Subcutaneous abdominal adipose tissue (tissue), 5 donors: ENCODE measurements around the gene FARS2.

Experiments used
- H3K27ac ChIP-seq: one replicate; pipeline ENCODE4 v1.7.0; 2013; ENCODE audit warnings: low read depth, mild to moderate bottlenecking, inconsistent platforms, low read length, moderate library complexity
- H3K27me3 ChIP-seq, 5 donors: one replicate each; pipeline ENCODE4 v1.7.0; 2013; ENCODE audit warnings: low read length in 5 of 5, inconsistent platforms in 1 of 5; ENCODE audit not compliant: control insufficient read depth in 5 of 5, insufficient read depth in 4 of 5
- H3K36me3 ChIP-seq, 5 donors: one replicate each; pipeline ENCODE4 v1.7.0; 2013; ENCODE audit warnings: low read length in 5 of 5; ENCODE audit not compliant: control insufficient read depth in 5 of 5, insufficient read depth in 5 of 5
- H3K4me1 ChIP-seq, 5 donors: one replicate each; pipeline ENCODE4 v1.7.0; 2013; ENCODE audit warnings: low read length in 5 of 5, mild to moderate bottlenecking in 3 of 5, moderate library complexity in 1 of 5; ENCODE audit not compliant: control insufficient read depth in 5 of 5, insufficient read depth in 5 of 5
- H3K4me3 ChIP-seq, 5 donors: one replicate each; pipeline ENCODE4 v1.7.0; 2013; ENCODE audit warnings: low read length in 5 of 5, low read depth in 1 of 5
- H3K9ac ChIP-seq, 5 donors: one replicate each; pipeline ENCODE4 v1.7.0; 2013; ENCODE audit warnings: low read length in 5 of 5, mild to moderate bottlenecking in 4 of 5, moderate library complexity in 3 of 5
- H3K9me3 ChIP-seq, 5 donors: one replicate each; pipeline ENCODE4 v1.7.0; 2013; ENCODE audit warnings: low read length in 5 of 5; ENCODE audit not compliant: control insufficient read depth in 5 of 5
- donor health status: healthy.
- donor health status: healthy.
- donor health status: healthy.
- donor health status: healthy.
- donor health status: healthy.

The FARS2 gene

DNA sequence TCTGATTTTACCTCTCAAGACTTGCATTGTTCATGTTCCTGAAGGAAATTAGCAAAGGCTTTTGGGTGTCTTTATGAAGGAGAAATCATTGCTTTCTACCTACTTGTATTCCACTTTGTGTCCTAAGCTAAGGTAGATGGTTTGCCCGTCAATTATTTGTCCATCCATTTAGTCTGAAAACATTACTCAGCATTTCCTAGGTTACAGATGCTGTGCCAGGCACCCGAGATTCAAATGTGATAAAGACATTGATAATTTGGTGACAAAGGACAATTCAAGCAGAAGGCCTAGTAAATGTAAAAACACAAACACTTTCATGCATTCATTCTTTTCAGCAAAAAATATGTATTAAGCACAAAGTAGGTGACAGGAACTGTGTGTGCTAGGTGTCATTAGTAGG is 251.1 kb downstream of the FARS2 start:
- H3K4me3 ChIP-seq: no peak overlapping the region
- H3K4me1 ChIP-seq: peaks cover 0 to 6% (median 0%) of the 10 kb centered on the region in 5 donors
- no peaks in the 10 kb centered on the region for H3K27me3 ChIP-seq
- H3K9ac ChIP-seq: no peak overlapping the region
- H3K27ac ChIP-seq: no peak overlapping the region
- no peaks in the 10 kb centered on the region for H3K9me3 ChIP-seq
- no peaks in the 10 kb centered on the region for H3K36me3 ChIP-seq

DNA sequence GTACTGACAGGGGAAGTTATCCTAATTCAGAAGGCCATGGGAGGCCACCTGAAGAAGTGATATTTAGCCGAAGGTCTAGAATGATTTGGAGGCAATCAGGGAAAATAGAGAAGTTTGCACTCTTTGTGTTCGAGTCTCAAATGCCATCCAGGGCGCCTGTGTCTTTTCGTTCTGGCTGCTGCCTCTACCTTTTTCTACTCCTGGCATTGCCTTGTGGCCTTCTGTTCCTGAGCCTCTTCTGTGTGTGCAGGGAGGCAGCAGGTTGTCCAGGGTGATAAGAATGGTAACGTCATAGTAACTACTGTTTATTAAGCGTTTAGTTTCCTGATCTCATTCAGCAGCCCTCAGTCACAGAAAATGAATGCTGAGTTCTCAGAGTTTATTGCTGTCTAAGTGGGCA is 252.1 kb downstream of the FARS2 start:
- Histone ChIP-seq H3K4me1 (peaks cover 0 to 6% (median 0%) of the 10 kb centered on the region in 5 donors), H3K9ac (no peak overlapping the region), H3K27me3 (no peaks in the 10 kb centered on the region), H3K27ac (no peak overlapping the region), H3K4me3 (no peak overlapping the region), H3K9me3 (no peaks in the 10 kb centered on the region), H3K36me3 (no peaks in the 10 kb centered on the region)

DNA sequence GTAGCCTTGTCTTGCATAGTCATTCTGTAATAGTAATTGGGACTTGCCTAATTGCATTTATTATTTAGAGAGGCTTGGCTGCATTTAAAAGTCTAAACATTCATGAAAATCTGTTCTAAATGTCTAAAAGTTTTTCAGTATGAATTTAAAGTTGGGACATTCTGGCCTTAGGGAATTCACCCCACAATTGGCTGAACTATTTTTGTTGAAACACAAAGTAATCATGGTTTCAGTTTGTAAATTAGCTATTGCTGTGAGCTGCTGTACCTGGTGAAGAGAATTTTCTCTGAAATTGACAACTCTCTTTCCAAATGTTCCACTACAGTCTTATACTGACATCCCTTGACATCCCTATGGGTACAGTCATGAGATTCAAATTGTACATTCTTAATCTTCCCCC is 253.0 kb downstream of the FARS2 start:
- peaks cover 0 to 6% (median 0%) of the 10 kb centered on the region in 5 donors for H3K4me1 ChIP-seq
- no peaks in the 10 kb centered on the region for H3K27me3 ChIP-seq
- no peak overlapping the region for H3K9ac ChIP-seq
- no peak overlapping the region for H3K4me3 ChIP-seq
- H3K27ac ChIP-seq: no peak overlapping the region
- no peaks in the 10 kb centered on the region for H3K36me3 ChIP-seq
- H3K9me3 ChIP-seq: no peaks in the 10 kb centered on the region

DNA sequence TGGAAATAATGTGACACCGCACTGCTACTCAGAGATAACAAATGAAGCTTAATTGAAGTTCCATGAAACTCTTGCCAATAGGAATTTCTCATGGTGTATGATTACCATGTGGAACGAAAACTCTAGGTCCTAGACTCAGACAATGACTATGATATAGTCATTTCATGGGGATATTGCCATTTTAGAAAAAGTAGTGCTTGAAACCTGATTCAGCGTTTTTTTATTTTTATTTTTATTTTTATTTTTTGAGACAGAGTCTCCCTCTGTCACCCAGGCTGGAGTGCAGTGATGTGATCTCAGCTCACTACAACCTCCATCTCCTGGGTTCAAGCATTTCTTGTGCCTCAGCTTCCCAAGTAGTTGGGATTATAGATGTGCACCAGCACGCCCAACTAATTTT is 253.9 kb downstream of the FARS2 start:
- Histone ChIP-seq H3K9ac (no peak overlapping the region), H3K36me3 (no peaks in the 10 kb centered on the region), H3K27ac (no peak overlapping the region), H3K27me3 (no peaks in the 10 kb centered on the region), H3K4me1 (peaks cover 0 to 6% (median 0%) of the 10 kb centered on the region in 5 donors), H3K4me3 (no peak overlapping the region), H3K9me3 (no peaks in the 10 kb centered on the region)

DNA sequence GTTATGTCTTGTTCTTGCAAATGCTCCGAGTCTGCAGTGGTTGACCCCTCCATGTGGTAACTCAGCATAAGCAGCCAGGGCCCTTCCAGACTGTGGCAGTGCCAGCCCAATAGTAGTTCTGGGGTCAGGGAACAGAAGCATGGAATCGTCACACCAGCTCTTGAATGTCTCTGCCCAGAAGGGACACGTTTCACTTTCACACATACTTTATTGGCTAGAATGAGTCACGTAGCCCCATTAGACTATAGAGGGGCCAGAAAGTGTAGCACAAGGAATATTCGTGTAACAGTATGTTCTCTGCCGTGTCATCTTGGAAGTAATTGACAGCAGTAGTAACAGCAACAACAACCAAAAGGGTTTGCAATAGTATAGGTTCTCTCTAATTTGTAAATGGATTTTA is 254.7 kb downstream of the FARS2 start:
- peaks cover 0 to 6% (median 0%) of the 10 kb centered on the region in 5 donors for H3K4me1 ChIP-seq
- no peaks in the 10 kb centered on the region for H3K36me3 ChIP-seq
- no peaks in the 10 kb centered on the region for H3K27me3 ChIP-seq
- no peak overlapping the region for H3K27ac ChIP-seq
- H3K9ac ChIP-seq: no peak overlapping the region
- no peaks in the 10 kb centered on the region for H3K9me3 ChIP-seq
- H3K4me3 ChIP-seq: no peak overlapping the region

DNA sequence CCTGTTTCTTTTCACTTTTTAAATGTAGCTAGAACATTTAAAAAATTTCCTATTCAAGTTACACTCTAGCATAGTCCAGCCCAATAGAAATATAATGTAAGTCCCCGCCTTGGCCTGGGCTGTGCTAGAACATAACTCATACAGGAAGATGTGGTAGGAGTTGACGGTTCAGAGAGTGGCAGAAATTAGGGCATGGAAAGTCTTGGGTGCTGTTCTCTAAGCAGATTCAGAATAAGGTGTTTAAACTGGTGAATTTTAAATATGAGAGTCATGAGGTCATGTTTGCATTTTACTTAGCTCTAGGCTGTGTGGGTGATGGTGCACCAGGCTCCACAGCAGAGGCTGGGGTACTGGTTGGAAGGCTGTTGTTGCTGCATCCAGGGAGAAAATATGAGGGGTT is 256.5 kb downstream of the FARS2 start:
- no peak overlapping the region for H3K4me3 ChIP-seq
- H3K27me3 ChIP-seq: no peaks in the 10 kb centered on the region
- no peak overlapping the region for H3K27ac ChIP-seq
- no peak overlapping the region for H3K9ac ChIP-seq
- H3K4me1 ChIP-seq: peaks cover 0 to 6% (median 0%) of the 10 kb centered on the region in 5 donors
- H3K36me3 ChIP-seq: no peaks in the 10 kb centered on the region
- H3K9me3 ChIP-seq: no peaks in the 10 kb centered on the region

DNA sequence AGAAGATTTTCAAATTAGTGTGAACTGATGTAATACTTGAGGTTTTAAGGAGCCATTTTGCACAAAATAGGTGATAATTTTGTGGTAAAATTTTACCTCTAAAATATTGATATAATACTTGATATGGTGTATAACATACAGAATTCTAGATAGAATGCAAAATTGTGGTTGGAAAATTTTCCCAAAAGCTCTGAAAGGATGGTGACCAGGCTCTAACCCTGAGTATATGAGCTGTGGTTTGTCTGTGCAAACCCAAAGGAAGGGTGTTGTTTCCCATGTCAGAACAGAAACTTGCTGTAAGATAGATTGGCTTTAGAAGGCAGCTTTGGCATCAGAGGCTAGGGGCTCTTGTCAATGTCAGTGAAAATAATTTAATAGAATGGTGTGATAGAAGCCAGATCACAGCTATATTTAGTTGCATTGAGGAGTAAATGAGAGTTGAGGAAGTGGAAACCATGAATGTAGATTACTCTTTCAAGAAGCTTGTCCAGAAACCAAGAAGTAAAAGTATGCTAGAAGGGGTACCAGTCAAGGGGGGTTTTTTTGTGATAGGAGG is 257.7 kb downstream of the FARS2 start:
- Histone ChIP-seq H3K4me3 (no peak overlapping the region), H3K27ac (no peak overlapping the region)

DNA sequence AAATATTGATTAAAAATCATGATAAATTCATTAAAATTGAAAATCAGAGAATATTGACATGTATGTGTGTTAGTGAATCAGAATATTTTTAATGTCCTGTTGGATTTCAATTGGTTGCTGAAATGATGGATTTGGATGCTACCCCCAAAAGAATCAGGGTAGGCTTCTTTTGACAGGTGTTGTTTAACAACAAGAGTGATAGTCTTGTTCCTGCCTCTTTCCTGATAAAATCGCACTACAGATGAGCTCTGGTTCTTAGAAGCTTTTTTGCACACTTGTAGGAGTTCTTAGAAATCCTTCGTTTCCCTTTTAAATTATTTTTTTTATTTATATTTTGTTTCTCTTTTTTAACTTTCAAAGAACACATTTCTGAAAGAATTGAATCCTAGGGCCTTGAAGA is 259.5 kb downstream of the FARS2 start:
- Histone ChIP-seq H3K27me3 (no peaks in the 10 kb centered on the region), H3K9me3 (no peaks in the 10 kb centered on the region), H3K27ac (no peak overlapping the region), H3K9ac (no peak overlapping the region), H3K4me1 (peaks cover 0 to 10% (median 5%) of the 10 kb centered on the region in 5 donors), H3K36me3 (no peaks in the 10 kb centered on the region), H3K4me3 (no peak overlapping the region)

More for the DNA sequence above, 257.7 kb downstream of the FARS2 start:
- Histone ChIP-seq H3K4me1 (peaks cover 0 to 5% (median 0%) of the 10 kb centered on the region in 5 donors), H3K9me3 (no peaks in the 10 kb centered on the region), H3K9ac (no peak overlapping the region), H3K36me3 (no peaks in the 10 kb centered on the region), H3K27me3 (no peaks in the 10 kb centered on the region)

DNA sequence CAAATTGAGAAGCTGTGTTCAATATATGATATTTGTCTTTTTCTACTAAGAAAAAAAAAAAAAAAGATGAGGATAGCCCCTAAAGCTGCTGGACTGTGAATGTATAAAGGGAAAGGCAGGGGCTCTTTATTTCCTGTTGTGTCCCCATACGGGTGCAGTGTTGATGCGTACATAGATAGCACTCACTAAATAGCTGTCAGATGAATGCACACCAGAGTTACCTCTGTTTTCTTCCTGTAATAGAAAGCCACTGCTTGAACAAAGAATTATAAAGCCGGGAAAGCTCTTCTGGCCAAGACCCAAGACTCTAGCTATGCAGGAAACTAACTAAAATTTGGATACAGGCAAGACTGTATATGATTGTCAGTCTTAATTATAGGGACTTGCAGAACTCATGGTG is 260.0 kb downstream of the FARS2 start:
- Histone ChIP-seq H3K27ac (no peak overlapping the region), H3K9me3 (no peaks in the 10 kb centered on the region)

DNA sequence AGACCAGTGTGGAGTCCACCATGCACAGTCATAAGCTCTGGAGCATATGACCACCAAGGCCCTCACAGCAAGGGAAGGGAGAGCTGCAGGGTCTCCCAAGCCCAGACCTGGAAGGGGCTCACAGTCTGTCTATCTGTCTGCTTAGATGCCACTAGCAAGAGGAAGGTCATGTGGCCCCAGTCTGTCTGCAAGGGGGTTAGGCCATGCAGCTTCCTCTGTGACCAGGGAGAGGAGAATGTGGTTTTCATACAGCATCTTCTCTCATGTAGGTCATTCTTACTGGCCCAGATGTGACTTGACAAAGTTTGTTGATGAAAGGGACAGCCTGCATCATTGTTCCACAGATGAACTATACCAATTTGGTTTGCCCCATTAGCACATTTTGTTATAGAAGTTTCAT is 260.8 kb downstream of the FARS2 start:
- no peaks in the 10 kb centered on the region for H3K36me3 ChIP-seq
- H3K9ac ChIP-seq: no peak overlapping the region
- no peak overlapping the region for H3K27ac ChIP-seq
- no peaks in the 10 kb centered on the region for H3K9me3 ChIP-seq
- no peak overlapping the region for H3K4me3 ChIP-seq
- H3K4me1 ChIP-seq: peaks cover 0 to 10% (median 5%) of the 10 kb centered on the region in 5 donors
- H3K27me3 ChIP-seq: no peaks in the 10 kb centered on the region

More for the DNA sequence above, 260.0 kb downstream of the FARS2 start:
- H3K36me3 ChIP-seq: no peaks in the 10 kb centered on the region
- peaks cover 0 to 10% (median 5%) of the 10 kb centered on the region in 5 donors for H3K4me1 ChIP-seq
- H3K4me3 ChIP-seq: no peak overlapping the region
- no peaks in the 10 kb centered on the region for H3K27me3 ChIP-seq
- no peak overlapping the region for H3K9ac ChIP-seq
